ENCODE results near the gene CARD19. TPM values are rescaled to one million over a fixed set of nuclear protein-coding genes. Genes with fewer than 3 reads are reported as not detected.
A peak's percentile ranks its signal among the peaks of the same experiment; 100 is the strongest.

The CARD19 gene
- total and polyA plus RNA-seq, 9 of the 15 experiments (the other 6 are each of a cell fraction or from before 2014, with no cell fraction given): 0.90 to 34.9 (median 14.6) TPM

DNA sequence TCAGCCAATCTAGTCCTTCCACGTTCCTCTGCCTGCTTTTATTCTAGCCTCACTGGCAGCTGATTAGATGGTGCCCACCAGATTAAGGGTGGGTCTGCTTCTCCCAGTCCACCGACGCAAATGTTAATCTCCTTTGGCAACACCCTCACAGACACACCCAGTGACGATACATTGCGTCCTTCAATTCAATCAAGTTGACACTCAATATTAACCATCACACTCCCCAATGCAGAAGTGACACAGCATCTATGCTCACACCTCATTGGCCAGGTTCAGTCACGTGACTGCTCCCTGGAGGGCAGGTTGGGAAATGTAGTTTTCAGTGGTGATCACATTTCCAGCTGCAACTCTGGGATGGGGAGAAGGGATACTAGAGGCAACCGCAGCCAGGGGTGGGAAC is 24.6 kb upstream of the CARD19 start (continued):
- TF ChIP-seq NR2C1 (IDR thresholded peaks at IDR 0.05) (peak; percentile 68; the same call in 1 of the 2 replicates), NR2C1 (tag; IDR thresholded peaks at IDR 0.05) (peak; percentile 42; the same call in 1 of the 2 replicates), XRCC5 (IDR thresholded peaks at IDR 0.05; ENCODE audit: low read depth, low read length) (no peak), RBM25 (IDR thresholded peaks at IDR 0.05; ENCODE audit: low read depth, low read length, severe bottlenecking) (peak; percentile 49), HMGXB4 (CRISPR knock-in tag; IDR thresholded peaks at IDR 0.05) (no peak), FOXK2 (conservative IDR thresholded peaks at IDR 0.05 in 1 of 2, IDR thresholded peaks at IDR 0.05 in 1 of 2; ENCODE audit: low read depth in 2 of 2) (peak; percentile 20 to 85; a peak in 2 of 4 replicates), MBD2 (IDR thresholded peaks at IDR 0.05; ENCODE audit: borderline replicate concordance, low read depth) (peak; percentile 87), CXXC5 (CRISPR knock-in tag; IDR thresholded peaks at IDR 0.05) (peak; percentile 45; the same call in 1 of the 2 replicates), SREBF1 (IDR thresholded peaks at IDR 0.05; ENCODE audit: borderline replicate concordance, low read depth, low read length) (peak; percentile 22; the same call in 1 of the 2 replicates), ZNF263 (CRISPR knock-in tag; IDR thresholded peaks at IDR 0.05; ENCODE audit: borderline replicate concordance) (no peak), ZNF766 (CRISPR knock-in tag; conservative IDR thresholded peaks at IDR 0.05) (peak; percentile 41; the same call in 1 of the 2 replicates), ARID3A (IDR thresholded peaks at IDR 0.05; ENCODE audit: borderline replicate concordance, low read depth, low read length) (no peak; the same call in 1 of the 2 replicates), ZNF77 (CRISPR knock-in tag; IDR thresholded peaks at IDR 0.05) (no peak)
- TF ChIP-seq, protein P1, sequence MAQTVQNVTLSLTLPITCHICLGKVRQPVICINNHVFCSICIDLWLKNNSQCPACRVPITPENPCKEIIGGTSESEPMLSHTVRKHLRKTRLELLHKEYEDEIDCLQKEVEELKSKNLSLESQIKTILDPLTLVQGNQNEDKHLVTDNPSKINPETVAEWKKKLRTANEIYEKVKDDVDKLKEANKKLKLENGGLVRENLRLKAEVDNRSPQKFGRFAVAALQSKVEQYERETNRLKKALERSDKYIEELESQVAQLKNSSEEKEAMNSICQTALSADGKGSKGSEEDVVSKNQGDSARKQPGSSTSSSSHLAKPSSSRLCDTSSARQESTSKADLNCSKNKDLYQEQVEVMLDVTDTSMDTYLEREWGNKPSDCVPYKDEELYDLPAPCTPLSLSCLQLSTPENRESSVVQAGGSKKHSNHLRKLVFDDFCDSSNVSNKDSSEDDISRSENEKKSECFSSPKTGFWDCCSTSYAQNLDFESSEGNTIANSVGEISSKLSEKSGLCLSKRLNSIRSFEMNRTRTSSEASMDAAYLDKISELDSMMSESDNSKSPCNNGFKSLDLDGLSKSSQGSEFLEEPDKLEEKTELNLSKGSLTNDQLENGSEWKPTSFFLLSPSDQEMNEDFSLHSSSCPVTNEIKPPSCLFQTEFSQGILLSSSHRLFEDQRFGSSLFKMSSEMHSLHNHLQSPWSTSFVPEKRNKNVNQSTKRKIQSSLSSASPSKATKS (CRISPR knock-in tag; IDR thresholded peaks at IDR 0.05): no peak
- TF ChIP-seq, protein P2, sequence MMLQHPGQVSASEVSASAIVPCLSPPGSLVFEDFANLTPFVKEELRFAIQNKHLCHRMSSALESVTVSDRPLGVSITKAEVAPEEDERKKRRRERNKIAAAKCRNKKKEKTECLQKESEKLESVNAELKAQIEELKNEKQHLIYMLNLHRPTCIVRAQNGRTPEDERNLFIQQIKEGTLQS (IDR thresholded peaks at IDR 0.05): peak; percentile 46; the same call in 1 of the 2 replicates
- TF ChIP-seq, protein P2 (CRISPR knock-in tag; conservative IDR thresholded peaks at IDR 0.05): no peak

Data from K562 (cell line).